Measurements from ENCODE around the gene PMEL.
"Not testable (repeated sequence)": the region's sequence is repeated elsewhere in the genome, so short reads cannot be mapped to it uniquely, and the experiment has no call there.

Gene PMEL

GRCh38 chr12:55996715-55997534 lies 31.1 kb upstream of the PMEL start, which contains the start of gene SUOX:
TSS of gene SUOX (plus strand) at chr12:55997276. CDS start at chr12:56002222, 4,946 bp downstream.
- no peaks in the 10 kb centered on the region for H3K9me3 Mint-ChIP-seq
- no peaks in the 10 kb centered on the region for H3K27me3 Mint-ChIP-seq (ENCODE audit: low read depth)
- TF ChIP-seq CTCF (IDR thresholded peaks at IDR 0.05; ENCODE audit: unreplicated experiment in 3 of 3): no peak
- peaks cover 4% of the 10 kb centered on the region for H3K4me1 Mint-ChIP-seq
- peak within 1 kb of the TSS; percentile 93 to 99 (median 98) for H3K4me3 Mint-ChIP-seq
- H3K27ac Mint-ChIP-seq: peak within 1 kb of the TSS; percentile 81 to 98 (median 96)
- peaks cover 37% of the 10 kb centered on the region for H3K36me3 Mint-ChIP-seq (ENCODE audit: low read depth)

GRCh38 chr12:55996201-55996714 lies 30.4 kb upstream of the PMEL start:
- Mint-ChIP-seq H3K9me3 (no peaks in the 10 kb centered on the region), H3K27me3 (ENCODE audit: low read depth) (no peaks in the 10 kb centered on the region), H3K4me1 (peaks cover 4% of the 10 kb centered on the region), H3K27ac (peak overlapping the region; percentile 81 to 98 (median 96)), H3K4me3 (peak overlapping the region; percentile 93 to 99 (median 98)), H3K36me3 (ENCODE audit: low read depth) (peaks cover 37% of the 10 kb centered on the region)
- TF ChIP-seq CTCF (IDR thresholded peaks at IDR 0.05; ENCODE audit: unreplicated experiment in 3 of 3): peak; percentile 75 to 86 (median 80)

GRCh38 chr12:55995366-55995765 lies 29.5 kb upstream of the PMEL start:
- no peaks in the 10 kb centered on the region for H3K9me3 Mint-ChIP-seq
- no peak for TF ChIP-seq CTCF (IDR thresholded peaks at IDR 0.05; ENCODE audit: unreplicated experiment in 3 of 3)
- H3K36me3 Mint-ChIP-seq (ENCODE audit: low read depth): peaks cover 45% of the 10 kb centered on the region
- H3K4me3 Mint-ChIP-seq: no peak overlapping the region
- H3K4me1 Mint-ChIP-seq: peaks cover 4% of the 10 kb centered on the region
- H3K27ac Mint-ChIP-seq: peak overlapping the region in 1 of 3 experiments; percentile 98
- no peaks in the 10 kb centered on the region for H3K27me3 Mint-ChIP-seq (ENCODE audit: low read depth)

- Mint-ChIP-seq H3K4me3 (no peak overlapping the region), H3K36me3 (ENCODE audit: low read depth) (peaks cover 56% of the 10 kb centered on the region), H3K4me1 (peaks cover 4% of the 10 kb centered on the region), H3K9me3 (no peaks in the 10 kb centered on the region), H3K27me3 (ENCODE audit: low read depth) (no peaks in the 10 kb centered on the region), H3K27ac (peak overlapping the region in 2 of 3 experiments; percentile 22 to 54)
- TF ChIP-seq CTCF (IDR thresholded peaks at IDR 0.05; ENCODE audit: unreplicated experiment in 3 of 3): no peak
Observed at GRCh38 chr12:55993230-55993853, 27.5 kb upstream of the PMEL start.

GRCh38 chr12:55991110-55991509 lies 25.3 kb upstream of the PMEL start:
- H3K36me3 Mint-ChIP-seq (ENCODE audit: low read depth): peaks cover 73% of the 10 kb centered on the region
- TF ChIP-seq CTCF (IDR thresholded peaks at IDR 0.05; ENCODE audit: unreplicated experiment in 3 of 3): no peak
- H3K9me3 Mint-ChIP-seq: no peaks in the 10 kb centered on the region
- H3K27me3 Mint-ChIP-seq (ENCODE audit: low read depth): no peaks in the 10 kb centered on the region
- no peaks in the 10 kb centered on the region for H3K4me1 Mint-ChIP-seq
- no peak overlapping the region for H3K27ac Mint-ChIP-seq
- H3K4me3 Mint-ChIP-seq: no peak overlapping the region

- peaks cover 11% of the 10 kb centered on the region for H3K4me1 Mint-ChIP-seq
- not testable (repeated sequence) for H3K27me3 Mint-ChIP-seq (ENCODE audit: low read depth); H3K9me3 Mint-ChIP-seq
Observed at GRCh38 chr12:55985976-55986375, 20.1 kb upstream of the PMEL start.

More at GRCh38 chr12:55985976-55986375, 20.1 kb upstream of the PMEL start:
- H3K27ac Mint-ChIP-seq: peak overlapping the region in 1 of 3 experiments; percentile 43
- H3K36me3 Mint-ChIP-seq (ENCODE audit: low read depth): peaks cover 70% of the 10 kb centered on the region
- peak overlapping the region in 1 of 3 experiments; percentile 4 for H3K4me3 Mint-ChIP-seq

Measured in nephron (organoid).